SKM-1 (cell line): ENCODE measurements around the gene SLC9A9.

Experiments
- DNase-seq: peaks from one replicate; lab custom pipeline; 2025; ENCODE audit not compliant: unreplicated experiment; lab: John Stamatoyannopoulos, UW

SLC9A9 gene

DNA sequence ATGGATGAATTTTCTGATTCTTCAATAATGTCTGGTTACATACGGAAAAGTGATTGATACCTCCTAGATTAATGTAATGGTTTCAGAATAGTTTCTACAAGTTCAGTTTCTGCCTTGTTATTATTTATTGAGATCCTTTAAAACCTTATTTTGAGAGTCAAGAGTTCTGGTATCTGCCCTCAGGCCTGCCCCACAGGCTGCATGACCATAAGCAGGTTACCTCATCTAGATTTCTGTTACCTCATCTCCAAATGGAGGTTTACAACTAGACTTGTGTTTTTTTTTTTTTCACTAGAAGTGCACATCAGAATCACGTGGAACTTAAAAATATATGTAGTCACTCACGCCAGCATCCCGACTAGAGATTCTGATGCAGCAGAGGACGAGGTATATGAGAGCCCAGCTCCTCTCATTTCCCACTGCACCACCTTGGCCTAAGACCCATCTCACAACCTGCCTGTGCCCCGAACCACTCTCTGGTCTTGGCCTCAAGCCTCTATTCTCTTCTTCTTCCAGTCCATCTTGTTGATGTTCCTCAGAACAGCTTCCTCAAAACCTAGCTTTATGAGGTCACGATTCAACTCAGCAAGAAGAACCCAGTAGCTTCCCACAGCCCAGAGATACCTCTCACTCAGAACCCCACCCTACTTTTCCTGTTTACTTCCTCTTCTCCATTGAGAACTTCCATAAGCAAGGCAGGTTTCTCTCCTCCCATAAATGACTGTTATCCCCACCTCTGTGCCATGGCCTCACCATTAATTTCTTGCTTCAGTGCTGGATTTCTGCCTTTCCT, 375.3 kb downstream of the SLC9A9 start:
- DNase-seq: no peak

DNA sequence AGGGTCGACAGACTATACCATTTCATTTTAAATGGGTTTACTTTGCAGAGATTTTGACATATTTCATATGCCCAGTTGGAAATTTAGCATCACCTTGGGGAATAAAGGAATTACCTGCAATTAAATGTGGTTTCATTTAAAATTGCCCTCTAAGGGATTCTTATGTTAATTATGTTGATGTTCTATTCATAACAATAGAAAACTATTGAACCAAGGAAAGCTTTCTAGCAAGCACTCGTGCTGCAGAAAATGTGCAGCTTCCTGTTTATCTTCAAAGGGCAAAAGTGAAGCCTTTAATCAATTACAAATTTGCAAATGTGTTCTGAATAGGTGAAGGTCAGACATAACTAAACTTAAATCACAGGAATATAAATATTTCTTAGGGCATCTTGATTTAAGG, 376.6 kb downstream of the SLC9A9 start:
- DNase-seq: no peak

DNA sequence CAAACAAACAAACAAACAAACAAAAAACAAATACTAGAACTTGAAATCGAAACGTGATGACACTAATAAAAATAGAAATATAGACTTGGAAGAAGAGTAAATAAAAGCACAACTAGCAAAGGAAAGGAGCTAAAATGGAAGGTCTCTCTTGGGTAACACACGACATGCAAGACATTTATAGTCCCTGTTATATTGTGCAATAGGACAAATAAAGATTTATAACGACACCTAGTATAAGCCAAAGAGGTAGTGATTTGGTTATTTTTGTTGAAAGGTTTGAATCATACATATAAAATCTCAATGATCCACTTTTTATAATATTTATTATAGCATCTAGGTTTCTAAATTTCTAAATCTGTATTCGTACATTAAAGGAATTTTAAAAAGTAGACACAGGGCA, 379.1 kb downstream of the SLC9A9 start:
- DNase-seq: no peak

DNA sequence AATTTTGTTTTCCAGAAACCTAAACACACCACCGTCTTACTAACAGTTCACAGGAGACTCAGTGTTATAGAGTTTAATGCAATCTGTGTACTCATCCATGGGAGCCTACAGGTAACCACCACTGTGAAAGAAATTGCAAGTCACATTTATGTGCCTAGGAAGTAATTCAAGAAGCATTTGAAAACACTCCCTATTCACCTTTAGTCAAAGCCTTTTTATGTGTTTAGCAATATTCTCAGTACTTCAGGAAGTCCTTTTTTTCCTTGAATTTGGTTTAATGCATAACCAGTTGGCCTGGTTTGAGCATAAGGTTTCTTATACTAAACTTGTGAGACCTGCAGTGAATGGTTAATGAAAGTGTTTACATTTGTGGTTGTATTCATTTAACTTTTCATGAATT, 382.6 kb downstream of the SLC9A9 start:
- DNase-seq: no peak

DNA sequence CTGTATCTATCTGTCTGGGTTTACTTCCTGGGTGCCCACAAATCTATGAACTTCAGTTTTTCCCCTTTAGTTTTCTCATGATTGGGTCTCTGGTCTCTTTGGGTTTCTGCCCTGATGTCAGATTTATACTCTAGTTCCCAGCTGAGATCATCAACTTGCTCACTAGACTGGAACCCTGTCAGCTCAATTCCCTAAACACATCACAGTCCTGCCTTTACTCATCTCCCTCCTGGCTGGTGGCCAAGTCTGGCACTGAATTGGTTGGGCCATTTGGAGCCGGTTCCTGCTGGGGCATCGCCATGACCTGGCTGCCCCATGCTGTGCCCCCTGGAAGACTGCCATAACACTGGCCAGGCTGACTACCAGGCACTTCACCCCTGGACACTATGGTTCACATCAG, 383.4 kb downstream of the SLC9A9 start:
- no peak for DNase-seq

DNA sequence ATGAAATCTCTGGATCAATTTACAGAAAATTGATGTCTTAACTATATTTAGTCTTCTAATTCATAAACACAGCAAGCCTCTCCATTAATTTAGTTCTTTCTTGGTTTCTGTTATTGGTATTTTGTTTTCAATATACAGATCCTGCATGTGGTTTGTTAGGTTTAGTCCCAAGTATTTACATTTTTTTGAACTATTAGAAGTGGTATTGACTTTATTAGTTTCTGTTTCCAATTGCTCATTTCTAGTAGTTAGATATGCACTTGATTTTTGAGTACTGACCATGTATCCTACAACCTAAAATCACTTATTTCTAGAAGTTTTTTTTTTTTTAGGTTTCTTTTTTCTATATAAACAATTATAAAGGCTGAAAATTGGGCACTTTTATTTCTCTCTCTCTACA, 392.8 kb downstream of the SLC9A9 start:
- no peak for DNase-seq

DNA sequence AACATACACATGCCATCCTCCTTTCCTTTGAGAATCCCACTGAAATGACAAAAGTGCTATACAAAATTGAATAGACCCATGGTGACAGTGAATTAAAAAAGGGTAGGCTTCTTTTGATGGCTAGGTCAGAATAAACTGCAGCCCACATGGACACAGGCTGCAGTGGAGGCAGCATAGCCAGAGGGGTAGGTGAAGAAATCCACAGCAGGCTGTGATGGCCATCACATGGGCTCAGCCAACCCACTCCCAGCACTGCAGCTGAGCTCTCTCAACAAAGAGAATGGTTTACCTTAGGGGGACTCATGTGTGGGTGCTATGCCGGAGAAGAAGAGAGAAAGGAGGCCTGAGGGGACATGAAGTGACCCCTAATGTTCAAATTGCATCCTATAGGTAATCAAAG, 397.6 kb downstream of the SLC9A9 start:
- no peak for DNase-seq

DNA sequence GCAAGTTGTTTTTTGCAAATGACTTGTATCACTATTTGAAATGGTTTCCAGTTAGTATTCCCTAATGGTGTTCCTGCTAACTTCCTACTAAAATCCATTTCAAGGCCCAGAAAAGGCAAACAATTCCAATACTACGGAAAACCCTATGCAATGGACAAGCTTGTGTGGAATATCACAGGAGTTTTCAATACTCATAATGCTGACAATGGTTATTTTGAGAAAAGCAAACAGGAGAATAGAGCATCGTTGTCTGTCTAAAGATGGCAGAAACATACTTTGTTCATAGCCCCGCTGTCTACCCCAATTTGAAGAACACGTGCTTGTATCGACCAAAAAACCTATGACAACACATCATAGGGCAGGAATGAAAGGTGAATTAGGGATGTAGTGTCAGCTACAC, 400.8 kb downstream of the SLC9A9 start:
- no peak for DNase-seq

DNA sequence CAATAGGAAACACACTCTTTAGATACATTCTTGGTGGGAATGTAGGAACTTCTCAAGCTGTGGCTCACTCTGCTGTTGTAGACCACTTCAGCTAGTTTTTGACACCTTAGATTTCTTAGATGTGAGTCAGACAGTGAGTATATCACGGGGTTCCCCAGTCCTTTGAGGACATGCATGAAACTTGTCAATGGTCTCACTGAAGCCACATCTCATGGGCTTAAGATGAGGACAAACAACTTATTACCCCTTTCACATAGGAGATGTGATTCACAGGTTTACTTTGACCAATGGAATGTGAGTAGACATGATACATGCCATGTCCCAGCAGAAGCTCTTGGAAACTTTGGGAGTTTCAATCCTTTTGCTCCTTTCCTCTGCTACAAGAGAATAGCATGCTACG, 403.1 kb downstream of the SLC9A9 start:
- no peak for DNase-seq

DNA sequence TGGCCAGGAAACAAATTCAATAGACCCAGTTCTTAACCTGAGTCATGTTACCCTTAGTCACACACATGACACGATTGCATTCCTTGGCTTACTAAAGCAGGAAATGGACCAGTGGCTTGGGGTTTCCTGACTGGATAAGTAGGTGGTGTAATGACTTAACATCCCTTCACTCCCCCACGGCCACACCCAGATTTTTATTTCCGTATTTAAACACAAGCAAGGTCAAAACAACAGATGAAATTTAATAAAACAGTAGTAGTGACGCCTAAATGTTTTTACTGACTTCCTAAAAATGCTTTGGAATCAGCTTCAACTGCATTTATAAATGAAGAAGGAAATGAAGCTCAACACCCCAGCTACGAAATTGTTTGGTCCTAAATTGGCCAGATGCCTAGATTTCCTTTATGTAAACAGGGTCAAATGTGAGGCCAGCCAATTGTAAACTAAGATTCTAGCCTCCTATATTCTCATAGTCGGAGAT, 404.4 kb downstream of the SLC9A9 start:
- peak; percentile 42 for DNase-seq

DNA sequence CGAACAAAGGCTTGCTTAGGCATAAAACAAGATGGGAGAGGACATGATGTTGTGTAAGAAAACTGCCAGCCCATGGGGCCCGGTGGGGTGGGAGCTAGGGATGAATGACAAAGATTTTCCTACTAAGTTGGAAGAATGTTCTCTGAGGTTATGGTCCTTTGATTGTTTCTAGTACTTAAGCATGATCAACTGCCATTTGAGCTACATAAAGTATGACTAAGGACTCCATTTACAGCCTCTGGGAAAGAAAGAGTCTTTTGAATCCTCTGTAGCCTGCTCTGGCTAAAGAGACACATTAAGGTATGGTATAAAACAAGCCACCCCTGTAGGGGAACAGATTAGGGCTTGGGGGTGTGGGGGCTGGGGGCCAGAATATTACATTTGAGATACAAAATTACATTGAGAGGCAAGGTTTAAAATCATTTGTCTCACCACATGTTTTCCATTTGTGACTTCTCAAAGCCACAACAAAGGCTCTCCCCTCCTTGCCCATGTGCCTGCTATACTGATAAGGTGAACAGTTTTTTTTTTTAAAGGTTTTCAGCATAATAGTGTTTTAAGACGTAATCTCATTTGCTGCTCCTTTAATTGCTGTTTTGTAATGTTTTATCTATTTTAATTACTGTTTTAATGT, 405.3 kb downstream of the SLC9A9 start:
- DNase-seq: no peak

DNA sequence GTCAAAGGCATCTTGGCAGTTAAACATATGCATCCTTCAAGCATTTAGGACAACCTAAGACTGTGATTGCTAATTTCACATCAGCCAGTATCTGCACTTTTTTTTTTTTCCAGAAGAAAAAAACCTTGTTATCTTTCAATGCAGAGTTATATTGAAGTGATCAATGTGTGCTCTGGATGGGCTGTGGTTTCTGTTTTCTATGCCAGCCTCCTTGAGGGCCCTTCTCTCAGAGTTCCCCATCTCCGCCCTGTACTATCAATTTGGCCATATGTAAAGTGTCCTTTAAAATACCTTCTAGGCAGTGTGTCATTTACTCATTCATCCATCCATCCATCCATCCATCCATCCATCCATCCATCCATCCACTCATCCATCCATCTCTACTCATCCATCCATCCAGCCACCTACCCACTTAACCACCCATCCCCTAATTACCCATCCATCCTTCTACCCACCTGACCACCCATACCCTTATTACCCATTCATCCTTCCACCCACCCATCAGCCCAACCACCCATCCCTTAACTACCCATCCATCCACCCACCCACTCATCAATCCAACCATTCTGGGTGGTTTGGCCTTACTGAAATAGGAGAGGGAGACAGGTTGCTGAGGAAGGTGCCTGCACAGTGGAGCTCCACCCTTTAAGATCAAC, 406.6 kb downstream of the SLC9A9 start:
- DNase-seq: no peak

DNA sequence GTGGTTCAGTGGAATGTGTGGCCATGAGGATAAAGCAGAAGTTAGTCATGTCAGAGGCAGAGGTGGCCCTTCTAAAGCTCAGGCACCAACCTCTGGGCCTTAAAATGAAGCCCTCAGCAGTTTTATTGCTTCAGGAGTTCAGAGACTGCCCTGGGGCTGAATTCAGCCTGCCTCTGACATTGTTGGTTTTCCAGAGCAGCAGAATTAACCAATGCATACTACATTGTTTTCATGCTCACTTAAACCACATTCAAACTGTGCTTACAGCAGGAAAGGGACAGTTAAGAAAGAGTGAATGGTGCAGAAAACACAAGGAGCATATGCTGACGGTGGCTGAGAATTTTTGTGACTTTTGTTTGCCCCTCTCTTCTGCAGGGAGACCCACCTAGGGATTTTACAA, 408.5 kb downstream of the SLC9A9 start:
- no peak for DNase-seq

DNA sequence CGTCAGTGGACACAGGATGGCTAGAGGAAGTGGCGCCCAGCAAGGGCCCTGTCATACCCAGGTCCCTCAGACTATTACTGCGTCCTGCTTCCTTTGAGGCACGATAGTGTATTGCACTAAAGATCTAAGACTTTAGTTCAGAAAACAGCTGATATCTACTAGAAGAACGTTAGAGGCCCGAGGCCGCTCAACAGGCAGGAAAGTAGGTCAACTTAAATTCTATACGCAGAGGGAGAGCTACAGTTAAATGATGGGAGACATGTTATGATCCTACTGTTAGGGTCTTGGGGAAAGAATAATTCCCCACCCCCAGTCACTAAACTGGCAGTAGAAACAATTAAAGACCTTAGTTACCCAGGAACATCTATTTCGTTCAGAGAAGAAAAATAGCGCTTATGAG, 410.9 kb downstream of the SLC9A9 start:
- DNase-seq: no peak

DNA sequence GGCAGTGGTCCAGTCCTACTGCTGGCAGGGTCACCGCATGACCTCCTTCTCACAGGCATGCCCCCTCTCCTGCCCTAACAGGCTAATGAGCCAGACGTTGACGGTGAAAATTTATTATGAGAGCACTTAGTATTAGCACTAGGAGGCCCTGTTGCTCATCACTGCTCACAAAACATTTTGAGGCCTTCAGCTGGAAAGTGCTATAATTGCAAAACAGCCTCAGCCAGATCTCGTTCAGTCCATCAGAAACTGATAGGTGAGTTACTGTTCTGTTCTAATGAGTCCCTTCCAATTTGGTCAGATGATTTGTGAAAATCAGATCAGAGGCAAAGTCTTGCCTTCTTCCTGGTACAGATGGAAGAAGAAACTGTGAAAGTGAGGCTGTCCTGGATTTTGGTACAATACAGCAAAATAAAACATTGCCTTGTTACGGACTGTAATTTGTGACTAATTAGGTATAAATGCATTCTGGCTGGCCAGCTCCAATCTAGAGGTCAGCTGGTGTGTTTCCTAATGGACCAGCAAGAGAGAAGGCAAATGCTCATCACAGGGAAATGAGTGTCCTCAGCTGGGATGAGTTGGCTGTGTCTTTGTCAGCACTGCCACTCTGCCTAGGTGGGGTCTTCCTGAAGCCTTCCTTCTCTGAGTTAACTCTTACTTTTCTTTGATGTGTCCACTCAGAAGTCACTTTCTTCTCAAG, 411.9 kb downstream of the SLC9A9 start:
- DNase-seq: no peak

DNA sequence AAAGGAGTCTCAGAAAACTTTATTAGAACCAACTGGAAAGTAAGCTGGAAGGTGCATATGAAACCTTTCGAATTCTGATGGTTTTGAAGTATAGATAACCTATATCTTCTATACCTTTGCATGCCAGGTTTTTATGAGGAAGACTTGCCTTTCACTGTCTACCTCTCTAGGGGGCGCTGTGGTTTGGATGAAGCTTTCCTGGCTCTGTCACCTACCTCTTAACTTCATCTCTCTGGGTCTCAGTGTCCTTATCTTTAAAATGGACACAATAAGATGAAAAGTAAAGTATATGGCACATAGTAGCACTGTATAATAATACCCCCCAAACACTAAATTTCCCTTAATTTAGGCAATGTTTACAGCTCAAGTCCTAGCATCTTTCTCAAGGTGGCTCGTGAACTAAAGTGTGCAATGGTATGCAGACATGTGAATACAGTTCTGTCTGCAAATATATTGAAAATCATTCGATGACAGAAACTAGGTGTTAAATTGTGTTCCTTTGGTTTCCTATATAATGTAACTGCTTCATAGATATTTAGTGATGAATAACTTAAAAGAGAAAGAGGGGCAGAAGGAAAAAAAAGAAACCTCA, 414.4 kb downstream of the SLC9A9 start:
- DNase-seq: no peak

DNA sequence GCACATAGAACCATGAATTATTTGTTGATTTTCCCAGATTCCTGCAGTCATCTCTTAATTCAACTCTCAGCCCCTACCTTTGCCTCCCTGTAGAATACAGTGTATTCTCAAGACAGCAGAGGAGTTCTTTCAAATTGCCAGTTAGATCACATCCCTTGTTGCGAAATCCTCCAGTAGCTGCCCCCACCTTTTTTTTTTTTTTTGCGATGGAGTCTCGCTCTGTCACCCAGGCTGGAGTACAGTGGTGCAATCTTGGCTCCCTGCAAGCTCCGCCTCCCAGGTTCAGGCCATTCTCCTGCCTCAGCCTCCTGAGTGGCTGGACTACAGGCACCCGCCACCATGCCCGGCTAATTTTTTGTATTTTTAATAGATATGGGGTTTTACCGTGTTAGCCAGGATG, 417.0 kb downstream of the SLC9A9 start:
- peak; percentile 34 for DNase-seq

DNA sequence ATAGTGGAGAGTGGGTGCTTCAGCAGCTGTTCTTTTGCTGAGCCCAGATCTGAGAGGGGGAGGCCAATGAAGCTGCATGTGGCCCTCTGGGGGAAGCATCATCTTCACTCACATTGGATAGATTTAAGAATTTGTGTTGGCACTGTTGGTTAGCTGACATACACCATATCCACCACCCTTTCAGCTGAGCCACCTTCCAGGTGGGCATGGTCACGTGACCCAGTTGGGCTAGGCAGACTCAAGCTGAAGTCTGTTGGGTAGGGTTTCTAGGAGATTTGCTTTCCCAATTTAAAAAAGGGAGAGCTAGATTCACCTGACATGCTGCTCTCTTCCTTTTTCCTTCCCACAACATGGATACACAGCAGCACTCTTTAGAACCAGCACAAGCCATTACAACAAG, 417.7 kb downstream of the SLC9A9 start:
- no peak for DNase-seq

DNA sequence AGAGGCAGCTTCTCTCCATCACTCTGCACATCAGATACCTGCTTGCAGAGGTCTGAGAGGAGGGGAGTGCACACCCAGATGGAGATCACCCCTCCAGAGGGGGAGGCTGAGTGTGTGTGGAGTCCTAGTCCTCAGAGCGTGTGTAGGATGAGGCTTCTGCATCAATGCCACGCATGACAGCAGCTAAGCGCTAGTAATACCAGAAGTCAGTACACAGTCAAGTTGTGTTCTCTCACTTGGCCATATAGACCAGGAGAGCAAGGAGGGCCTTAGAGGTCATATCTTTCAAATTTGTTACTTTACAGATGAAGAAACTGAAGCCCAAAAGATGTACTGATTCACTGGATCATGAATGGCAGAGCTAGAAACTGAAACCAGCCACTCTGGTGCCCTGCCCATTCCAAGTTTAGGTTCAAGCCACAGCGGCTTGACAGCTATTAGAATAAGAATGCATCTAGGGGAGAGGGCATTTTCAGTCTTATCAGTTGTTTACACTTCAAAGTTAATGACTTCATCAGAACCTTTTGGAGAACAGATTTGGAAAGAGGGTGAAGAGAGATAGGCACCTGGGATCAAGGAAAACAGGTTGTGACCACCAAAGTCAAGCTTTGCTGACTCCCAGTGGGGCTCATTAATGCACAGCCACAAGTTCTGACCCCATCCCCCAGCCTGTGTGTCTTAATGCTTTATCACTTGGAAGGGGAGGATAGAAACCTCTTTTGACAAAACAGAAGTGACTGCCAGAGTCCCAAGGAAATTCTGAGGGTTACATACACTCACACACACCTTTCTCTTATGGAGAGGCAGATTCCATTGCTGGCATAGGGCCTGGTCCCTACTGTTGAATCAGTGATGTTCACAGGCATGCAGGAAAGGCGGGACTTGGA, 418.4 kb downstream of the SLC9A9 start:
- no peak for DNase-seq

DNA sequence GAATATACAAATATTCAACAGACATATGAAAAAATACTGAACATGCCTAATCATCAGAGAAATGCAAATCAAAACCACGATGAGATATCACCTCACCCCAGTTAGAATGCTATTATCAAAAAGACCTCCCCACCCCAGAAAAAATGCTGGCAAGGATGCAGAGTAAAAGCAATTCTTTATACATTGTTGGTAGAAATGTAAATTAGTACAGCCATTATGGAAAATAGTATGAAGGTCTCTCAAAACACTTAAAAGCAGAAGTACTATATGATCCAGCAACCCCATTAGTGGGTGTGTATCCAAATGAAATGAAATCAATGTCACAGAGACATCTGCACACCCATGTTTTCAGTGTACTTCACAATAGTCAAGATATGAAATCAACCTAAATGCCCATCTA, 420.0 kb downstream of the SLC9A9 start:
- DNase-seq: no peak
